Upper lobe of left lung (tissue), 4 donors: ENCODE results near the gene USPL1.

ENCODE experiments used
- EP300 ChIP-seq, 4 donors: sonication (generic); formaldehyde crosslinking; IDR thresholded peaks; one replicate each; pipeline ENCODE4 v1.5.1; 2017; ENCODE audit warnings: antibody characterized with exemption in 4 of 4, control low read depth in 2 of 4
- POLR2A ChIP-seq, 4 donors: fragments of 450-650 bp; IDR thresholded peaks; one replicate each; pipeline ENCODE4 v1.5.1; 2016 to 2017; ENCODE audit warnings: antibody characterized with exemption in 4 of 4, mild to moderate bottlenecking in 2 of 4
- POLR2AphosphoS5 ChIP-seq, 2 donors: sonication (generic); formaldehyde crosslinking; IDR thresholded peaks; one replicate each; pipeline ENCODE4 v1.5.1; 2017; ENCODE audit warnings: antibody characterized with exemption in 2 of 2
- TF ChIP-seq, protein P1 (sequence below), 6 experiments: fragments of 450-650 bp in 4 of 6; fragments of 200-600 bp in 2 of 6; sonication (generic) in 2 of 6; IDR thresholded peaks; one replicate each; pipeline ENCODE4 v1.5.1; 2016 to 2019; ENCODE audit warnings: antibody characterized with exemption in 6 of 6

DNA sequence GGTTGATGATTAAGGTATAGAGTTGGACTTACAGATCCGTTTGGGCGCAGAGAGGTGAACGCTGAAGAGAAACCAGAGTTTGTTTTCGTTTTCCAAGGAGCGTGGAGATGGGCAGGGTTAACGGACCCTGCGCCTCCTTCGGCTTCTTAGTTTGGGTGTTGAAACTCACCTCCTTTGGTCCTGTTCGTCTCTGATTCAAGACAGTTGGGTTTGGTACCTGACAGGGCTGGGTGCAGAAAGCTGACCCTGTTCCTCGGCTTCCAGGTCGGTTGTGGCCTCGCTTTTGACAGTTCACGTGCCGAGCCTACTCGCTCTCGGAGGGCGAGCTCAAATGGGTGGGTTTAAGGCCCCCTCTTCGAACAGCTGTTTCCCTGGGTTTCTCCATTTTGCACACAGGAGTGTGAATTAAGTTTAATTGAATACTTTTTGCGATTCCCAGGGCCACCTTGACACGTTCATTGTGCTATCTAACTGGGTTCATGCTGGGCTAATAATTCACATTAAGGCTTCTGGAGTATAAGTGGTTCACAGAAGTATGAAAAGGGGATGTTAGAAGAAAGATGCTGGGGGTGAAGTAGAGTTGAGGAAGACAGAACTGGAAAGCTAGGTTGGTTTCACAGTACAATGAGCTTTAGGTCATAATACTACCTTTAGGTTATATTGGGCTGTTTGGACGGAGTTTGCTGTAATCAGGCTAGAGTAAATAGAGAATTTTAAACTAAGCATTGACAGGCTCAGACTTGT lies 638 bp downstream of the USPL1 start:
- TF ChIP-seq, protein P1, sequence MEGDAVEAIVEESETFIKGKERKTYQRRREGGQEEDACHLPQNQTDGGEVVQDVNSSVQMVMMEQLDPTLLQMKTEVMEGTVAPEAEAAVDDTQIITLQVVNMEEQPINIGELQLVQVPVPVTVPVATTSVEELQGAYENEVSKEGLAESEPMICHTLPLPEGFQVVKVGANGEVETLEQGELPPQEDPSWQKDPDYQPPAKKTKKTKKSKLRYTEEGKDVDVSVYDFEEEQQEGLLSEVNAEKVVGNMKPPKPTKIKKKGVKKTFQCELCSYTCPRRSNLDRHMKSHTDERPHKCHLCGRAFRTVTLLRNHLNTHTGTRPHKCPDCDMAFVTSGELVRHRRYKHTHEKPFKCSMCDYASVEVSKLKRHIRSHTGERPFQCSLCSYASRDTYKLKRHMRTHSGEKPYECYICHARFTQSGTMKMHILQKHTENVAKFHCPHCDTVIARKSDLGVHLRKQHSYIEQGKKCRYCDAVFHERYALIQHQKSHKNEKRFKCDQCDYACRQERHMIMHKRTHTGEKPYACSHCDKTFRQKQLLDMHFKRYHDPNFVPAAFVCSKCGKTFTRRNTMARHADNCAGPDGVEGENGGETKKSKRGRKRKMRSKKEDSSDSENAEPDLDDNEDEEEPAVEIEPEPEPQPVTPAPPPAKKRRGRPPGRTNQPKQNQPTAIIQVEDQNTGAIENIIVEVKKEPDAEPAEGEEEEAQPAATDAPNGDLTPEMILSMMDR (IDR thresholded peaks at IDR 0.05): no peak
- TF ChIP-seq POLR2AphosphoS5 (IDR thresholded peaks at IDR 0.05) (no peak), POLR2A (IDR thresholded peaks at IDR 0.05) (no peak), EP300 (IDR thresholded peaks at IDR 0.05) (no peak)
